ENCODE measurements around the gene NEK6. TPM values are rescaled to one million over a fixed set of nuclear protein-coding genes. Genes with fewer than 3 reads are reported as not detected.

The NEK6 gene
- total RNA-seq, 1 donor from 2014 or later, result 125 TPM

DNA sequence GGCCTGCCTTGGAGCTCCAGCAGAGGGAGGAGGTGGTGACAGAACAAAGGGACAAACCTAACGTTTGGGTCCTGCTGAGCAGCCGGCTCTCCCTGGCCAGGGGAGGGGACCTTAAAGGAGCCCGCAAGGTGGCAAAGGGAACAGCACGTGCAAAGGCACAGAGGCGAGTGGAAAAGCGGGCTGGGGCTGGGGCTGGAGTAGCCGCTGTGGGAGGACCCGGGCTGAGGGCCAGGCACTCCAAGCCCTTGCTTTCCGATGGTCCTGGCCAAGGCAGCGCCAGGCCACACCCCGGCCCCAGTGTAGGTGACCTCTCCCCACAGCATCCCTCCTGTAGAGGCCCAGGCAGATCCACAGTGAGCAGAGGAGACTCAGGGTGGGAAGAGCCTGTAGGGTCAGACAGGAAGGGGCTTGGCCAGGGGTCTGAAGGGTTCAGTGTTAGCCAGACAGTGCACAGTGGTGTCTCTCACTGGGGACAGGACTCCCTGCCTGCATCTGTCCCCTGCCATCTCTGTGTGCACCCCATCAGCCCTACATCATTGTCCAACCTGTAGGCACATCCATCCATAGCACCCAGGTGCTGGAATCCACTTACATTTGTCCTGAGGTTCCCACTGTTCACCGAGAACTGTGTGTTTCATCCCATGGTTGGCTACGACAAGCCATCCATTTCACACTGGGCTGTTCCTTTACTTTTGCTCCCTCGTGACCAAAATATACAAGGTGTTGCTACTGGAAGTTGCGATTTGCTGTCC is 77.0 kb downstream of the NEK6 start:
- intact Hi-C loops (cut with DNase I), result no loop called here
- no peak overlapping the region for H3K4me3 ChIP-seq
- no peak overlapping the region for H3K27ac ChIP-seq
- TF ChIP-seq, protein P1, sequence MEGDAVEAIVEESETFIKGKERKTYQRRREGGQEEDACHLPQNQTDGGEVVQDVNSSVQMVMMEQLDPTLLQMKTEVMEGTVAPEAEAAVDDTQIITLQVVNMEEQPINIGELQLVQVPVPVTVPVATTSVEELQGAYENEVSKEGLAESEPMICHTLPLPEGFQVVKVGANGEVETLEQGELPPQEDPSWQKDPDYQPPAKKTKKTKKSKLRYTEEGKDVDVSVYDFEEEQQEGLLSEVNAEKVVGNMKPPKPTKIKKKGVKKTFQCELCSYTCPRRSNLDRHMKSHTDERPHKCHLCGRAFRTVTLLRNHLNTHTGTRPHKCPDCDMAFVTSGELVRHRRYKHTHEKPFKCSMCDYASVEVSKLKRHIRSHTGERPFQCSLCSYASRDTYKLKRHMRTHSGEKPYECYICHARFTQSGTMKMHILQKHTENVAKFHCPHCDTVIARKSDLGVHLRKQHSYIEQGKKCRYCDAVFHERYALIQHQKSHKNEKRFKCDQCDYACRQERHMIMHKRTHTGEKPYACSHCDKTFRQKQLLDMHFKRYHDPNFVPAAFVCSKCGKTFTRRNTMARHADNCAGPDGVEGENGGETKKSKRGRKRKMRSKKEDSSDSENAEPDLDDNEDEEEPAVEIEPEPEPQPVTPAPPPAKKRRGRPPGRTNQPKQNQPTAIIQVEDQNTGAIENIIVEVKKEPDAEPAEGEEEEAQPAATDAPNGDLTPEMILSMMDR (IDR thresholded peaks at IDR 0.05), result no peak
- H3K36me3 ChIP-seq, result peaks cover 93% of the 10 kb centered on the region
- no peaks in the 10 kb centered on the region for H3K27me3 ChIP-seq (ENCODE audit: low read depth)
- H3K9me3 ChIP-seq, result no peaks in the 10 kb centered on the region
- ATAC-seq (peak in 1 of 2 donors; percentile 20), DNase-seq (no peak)
- H3K4me1 ChIP-seq, result no peaks in the 10 kb centered on the region

DNA sequence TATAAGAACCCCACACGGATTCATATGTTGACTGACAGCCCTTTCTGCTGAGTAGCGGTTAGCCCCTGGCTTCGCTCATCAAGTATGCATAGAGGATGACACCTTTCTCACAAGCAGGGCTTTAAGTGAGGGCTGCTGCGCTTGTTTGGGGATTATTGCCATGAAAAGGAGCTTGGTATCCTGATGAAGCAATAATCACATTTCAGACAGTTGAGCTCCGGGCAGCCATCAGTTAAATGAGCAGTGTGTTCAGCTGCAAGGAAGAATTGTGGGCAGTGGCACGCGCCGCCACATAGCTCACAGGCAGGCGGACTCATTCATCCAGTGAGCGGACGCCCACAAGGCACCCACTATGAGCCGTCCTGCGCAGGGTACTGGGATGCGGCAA is 77.6 kb downstream of the NEK6 start:
- ATAC-seq (no peak), DNase-seq (no peak)
- intact Hi-C loops (cut with DNase I), result no loop called here

DNA sequence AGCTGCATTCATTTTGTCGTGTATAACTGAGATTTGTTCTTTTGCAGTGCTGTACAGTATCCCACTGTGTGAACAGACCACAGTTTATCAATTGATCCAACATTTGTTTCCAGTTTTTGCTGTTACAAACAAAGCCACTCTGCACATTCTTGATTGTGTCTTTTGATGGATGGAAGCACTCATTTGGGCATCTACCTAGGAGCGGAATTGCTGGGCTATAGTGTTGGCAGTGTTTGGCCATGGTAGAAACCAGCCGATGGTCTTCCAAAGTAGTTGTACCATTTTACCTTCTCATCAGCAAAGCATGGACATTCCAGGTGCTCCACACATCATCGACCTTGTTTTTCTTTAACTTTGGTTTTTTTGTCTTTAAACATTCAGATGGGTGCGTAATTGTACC is 79.8 kb downstream of the NEK6 start:
- H3K36me3 ChIP-seq, result peaks cover 93% of the 10 kb centered on the region

More for the DNA sequence above, 77.6 kb downstream of the NEK6 start:
- H3K9me3 ChIP-seq, result no peaks in the 10 kb centered on the region
- no peak overlapping the region for H3K4me3 ChIP-seq
- peaks cover 93% of the 10 kb centered on the region for H3K36me3 ChIP-seq
- no peak overlapping the region for H3K27ac ChIP-seq
- no peaks in the 10 kb centered on the region for H3K4me1 ChIP-seq
- TF ChIP-seq, protein P1 (IDR thresholded peaks at IDR 0.05), result no peak
- no peaks in the 10 kb centered on the region for H3K27me3 ChIP-seq (ENCODE audit: low read depth)

DNA sequence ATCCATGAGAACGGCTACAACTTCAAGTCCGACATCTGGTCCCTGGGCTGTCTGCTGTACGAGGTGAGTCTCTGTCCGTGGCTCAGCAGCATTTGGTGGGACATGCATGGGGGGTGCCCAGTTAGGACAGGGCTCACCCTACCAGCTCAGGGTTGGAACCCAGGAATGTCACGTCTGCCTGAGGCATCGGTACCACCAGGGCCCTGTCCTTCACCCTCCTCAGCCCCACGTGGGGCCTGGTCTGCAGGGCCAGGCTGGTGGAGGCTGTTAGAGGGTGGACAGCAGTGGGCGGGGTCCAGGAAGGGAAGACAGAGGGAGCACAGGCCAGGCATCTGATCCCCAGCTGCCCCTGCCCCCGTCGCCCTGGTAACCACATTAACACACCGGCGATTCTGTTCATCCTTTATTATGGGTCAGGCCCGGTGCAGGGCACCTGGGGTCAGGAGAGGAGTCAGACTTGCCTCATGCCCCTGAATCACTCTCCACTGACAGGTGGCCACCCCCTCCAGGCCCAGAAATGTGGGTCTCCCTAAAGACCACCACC is 81.9 kb downstream of the NEK6 start:
- Histone ChIP-seq H3K36me3 (peaks cover 93% of the 10 kb centered on the region), H3K27ac (no peak overlapping the region), H3K27me3 (ENCODE audit: low read depth) (no peaks in the 10 kb centered on the region), H3K9me3 (no peaks in the 10 kb centered on the region), H3K4me1 (peaks cover 20% of the 10 kb centered on the region), H3K4me3 (no peak overlapping the region)
- TF ChIP-seq, protein P1 (IDR thresholded peaks at IDR 0.05), result no peak
- ATAC-seq (no peak), DNase-seq (peak; percentile 35)
- intact Hi-C loops (cut with DNase I), result no loop called here

More for the DNA sequence above, 79.8 kb downstream of the NEK6 start:
- TF ChIP-seq, protein P1 (IDR thresholded peaks at IDR 0.05), result no peak
- Histone ChIP-seq H3K4me3 (no peak overlapping the region), H3K27me3 (ENCODE audit: low read depth) (no peaks in the 10 kb centered on the region), H3K27ac (no peak overlapping the region), H3K4me1 (peaks cover 10% of the 10 kb centered on the region), H3K9me3 (no peaks in the 10 kb centered on the region)
- ATAC-seq, result no peak
- DNase-seq, result no peak
- intact Hi-C loops (cut with DNase I), result no loop called here

DNA sequence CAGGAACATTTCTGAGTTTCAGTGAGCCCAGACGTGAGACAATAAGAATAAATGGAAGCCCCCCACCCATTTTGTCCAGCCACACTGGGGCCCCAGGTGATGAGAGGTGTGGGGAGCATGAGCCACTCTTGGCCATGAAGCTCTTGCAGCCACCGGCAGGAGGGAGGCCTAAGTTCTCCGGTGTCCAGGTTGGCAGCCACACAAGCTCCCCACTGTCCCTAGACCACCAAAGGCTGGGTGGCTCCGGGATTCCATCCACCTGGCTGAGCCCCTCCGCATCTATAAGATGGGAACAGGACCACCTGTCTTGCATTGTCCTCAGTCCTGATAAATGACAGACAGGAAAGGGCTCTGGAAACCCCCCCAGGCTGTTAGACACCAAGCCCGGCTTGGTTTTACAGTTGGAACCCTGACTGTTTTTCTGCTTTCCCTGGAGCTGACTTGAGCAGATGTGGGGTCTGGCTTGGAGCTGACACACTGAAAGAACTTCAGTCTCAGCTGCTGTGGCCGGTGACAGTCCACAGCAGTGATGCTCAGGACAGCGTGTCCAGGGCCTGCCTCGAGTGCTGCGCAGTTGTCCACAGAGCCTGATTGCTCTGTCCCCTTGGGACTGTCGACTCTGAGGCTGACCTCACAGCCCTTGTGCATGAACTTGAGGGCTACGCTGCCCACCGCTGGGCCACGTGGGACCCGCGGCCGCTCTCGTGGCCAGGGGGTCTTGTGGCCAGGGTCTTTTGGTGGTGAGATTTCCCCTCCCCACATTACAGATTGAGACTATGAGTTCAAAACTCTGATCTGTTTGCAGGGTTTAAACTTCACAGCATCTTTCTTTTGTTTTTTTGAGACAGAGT is 82.7 kb downstream of the NEK6 start:
- no peak overlapping the region for H3K4me3 ChIP-seq
- intact Hi-C loops (cut with DNase I), result no loop called here

More for the DNA sequence above, 82.7 kb downstream of the NEK6 start:
- Histone ChIP-seq H3K36me3 (peaks cover 96% of the 10 kb centered on the region), H3K27me3 (ENCODE audit: low read depth) (no peaks in the 10 kb centered on the region), H3K9me3 (no peaks in the 10 kb centered on the region), H3K4me1 (peaks cover 20% of the 10 kb centered on the region), H3K27ac (no peak overlapping the region)
- peak; percentile 25 for DNase-seq
- no peak for ATAC-seq
- TF ChIP-seq, protein P1 (IDR thresholded peaks at IDR 0.05), result no peak

Measured in lower lobe of right lung (tissue), 2 donors.